ENCODE results near the gene FBXW8. TPM values are rescaled to one million over a fixed set of nuclear protein-coding genes. Genes with fewer than 3 reads are reported as not detected.

The FBXW8 gene
- total RNA-seq, 1 experiment from 2014 or later = 20.6 TPM

GRCh38 chr12:116926283-116927243 is 15.8 kb downstream of the FBXW8 start:
- no TSS peak for BruUV-seq (replicated peaks)
- H2AFZ ChIP-seq = no peak overlapping the region
- TF ChIP-seq EZH2 (IDR thresholded peaks at IDR 0.05; ENCODE audit: low read depth) = no peak
- TF ChIP-seq CTCF (conservative IDR thresholded peaks at IDR 0.05) = no peak

GRCh38 chr12:116927244-116927940 is 16.6 kb downstream of the FBXW8 start:
- Histone ChIP-seq H3K36me3 (ENCODE audit: low read depth) (0 out of 2 replicates have a peak, but pooled peaks cover 3% of the 10 kb centered on the region), H3K4me1 (replicated peaks; ENCODE audit: insufficient read depth) (peaks cover 34% of the 10 kb centered on the region), H3K4me2 (no peak overlapping the region), H3K79me2 (ENCODE audit: low read depth) (peaks cover 22% of the 10 kb centered on the region), H3K4me3 (no peak overlapping the region), H3K27ac (no peak overlapping the region), H3K27me3 (ENCODE audit: insufficient read depth, low read depth) (no peaks in the 10 kb centered on the region), H3K9me2 (ENCODE audit: insufficient read depth) (no peaks in the 10 kb centered on the region; the same call in 1 of the 2 replicates), H4K20me1 (ENCODE audit: insufficient read depth) (peaks cover 18% of the 10 kb centered on the region), H2AFZ (no peak overlapping the region), H3F3A (ENCODE audit: insufficient read depth, low read depth) (peaks cover 33% of the 10 kb centered on the region), H3K9me3 (ENCODE audit: insufficient read depth, low read depth) (no peaks in the 10 kb centered on the region)
- ChIA-PET POLR2A (ENCODE audit: unreplicated experiment) (no interaction called here), CTCF (no interaction called here)
- DNase-seq = no peak
- BruUV-seq (replicated peaks) = no TSS peak
- no peak for TF ChIP-seq EZH2 (IDR thresholded peaks at IDR 0.05; ENCODE audit: low read depth)
- no peak for TF ChIP-seq CTCF (conservative IDR thresholded peaks at IDR 0.05)
- intact Hi-C loops (cut with micrococcal nuclease; ENCODE audit: unreplicated experiment) = no loop called here

More at GRCh38 chr12:116926283-116927243, 15.8 kb downstream of the FBXW8 start:
- Histone ChIP-seq H3K27me3 (ENCODE audit: insufficient read depth, low read depth) (no peaks in the 10 kb centered on the region), H3K36me3 (ENCODE audit: low read depth) (0 out of 2 replicates have a peak, but pooled peaks cover 3% of the 10 kb centered on the region), H3F3A (ENCODE audit: insufficient read depth, low read depth) (peaks cover 33% of the 10 kb centered on the region), H3K79me2 (ENCODE audit: low read depth) (peaks cover 29% of the 10 kb centered on the region), H3K4me1 (replicated peaks; ENCODE audit: insufficient read depth) (peaks cover 27% of the 10 kb centered on the region), H3K4me3 (no peak overlapping the region), H3K27ac (no peak overlapping the region), H4K20me1 (ENCODE audit: insufficient read depth) (peaks cover 18% of the 10 kb centered on the region), H3K4me2 (no peak overlapping the region), H3K9me3 (ENCODE audit: insufficient read depth, low read depth) (no peaks in the 10 kb centered on the region), H3K9me2 (ENCODE audit: insufficient read depth) (no peaks in the 10 kb centered on the region; the same call in 1 of the 2 replicates)
- DNase-seq = no peak
- ChIA-PET POLR2A (ENCODE audit: unreplicated experiment) (no interaction called here), CTCF (no interaction called here)
- intact Hi-C loops (cut with micrococcal nuclease; ENCODE audit: unreplicated experiment) = no loop called here

- Histone ChIP-seq H3K27ac (no peak overlapping the region), H3K36me3 (ENCODE audit: low read depth) (0 out of 2 replicates have a peak, but pooled peaks cover 3% of the 10 kb centered on the region), H3K4me3 (no peak overlapping the region), H3K4me2 (no peak overlapping the region), H3K9me3 (ENCODE audit: insufficient read depth, low read depth) (no peaks in the 10 kb centered on the region), H3K4me1 (replicated peaks; ENCODE audit: insufficient read depth) (peaks cover 34% of the 10 kb centered on the region), H2AFZ (no peak overlapping the region), H3F3A (ENCODE audit: insufficient read depth, low read depth) (peaks cover 27% of the 10 kb centered on the region), H4K20me1 (ENCODE audit: insufficient read depth) (peaks cover 18% of the 10 kb centered on the region), H3K27me3 (ENCODE audit: insufficient read depth, low read depth) (no peaks in the 10 kb centered on the region), H3K9me2 (ENCODE audit: insufficient read depth) (no peaks in the 10 kb centered on the region; the same call in 1 of the 2 replicates), H3K79me2 (ENCODE audit: low read depth) (peaks cover 19% of the 10 kb centered on the region)
- ChIA-PET CTCF (no interaction called here), POLR2A (ENCODE audit: unreplicated experiment) (no interaction called here)
- TF ChIP-seq EZH2 (IDR thresholded peaks at IDR 0.05; ENCODE audit: low read depth) = no peak
- TF ChIP-seq CTCF (conservative IDR thresholded peaks at IDR 0.05) = no peak
- no TSS peak for BruUV-seq (replicated peaks)
- intact Hi-C loops (cut with micrococcal nuclease; ENCODE audit: unreplicated experiment) = no loop called here
- no peak for DNase-seq
Observed at GRCh38 chr12:116928504-116928903, 17.8 kb downstream of the FBXW8 start.

Measured in PC-9 (cell line).